Lower leg skin (tissue), 3 donors: Measurements from ENCODE around the gene EVA1A.

Source experiments
- POLR2A ChIP-seq, 2 donors: fragments of 450-650 bp; IDR thresholded peaks; one replicate each; pipeline ENCODE4 v1.6.1; 2016 to 2017; ENCODE audit warnings: antibody characterized with exemption in 2 of 2, mild to moderate bottlenecking in 1 of 2, moderate library complexity in 1 of 2
- TF ChIP-seq, protein P1 (sequence below), 3 donors: fragments of 450-650 bp; IDR thresholded peaks; one replicate each; pipeline ENCODE4 v1.5.1; 2016; ENCODE audit warnings: antibody characterized with exemption in 3 of 3, mild to moderate bottlenecking in 3 of 3, moderate library complexity in 2 of 3

DNA sequence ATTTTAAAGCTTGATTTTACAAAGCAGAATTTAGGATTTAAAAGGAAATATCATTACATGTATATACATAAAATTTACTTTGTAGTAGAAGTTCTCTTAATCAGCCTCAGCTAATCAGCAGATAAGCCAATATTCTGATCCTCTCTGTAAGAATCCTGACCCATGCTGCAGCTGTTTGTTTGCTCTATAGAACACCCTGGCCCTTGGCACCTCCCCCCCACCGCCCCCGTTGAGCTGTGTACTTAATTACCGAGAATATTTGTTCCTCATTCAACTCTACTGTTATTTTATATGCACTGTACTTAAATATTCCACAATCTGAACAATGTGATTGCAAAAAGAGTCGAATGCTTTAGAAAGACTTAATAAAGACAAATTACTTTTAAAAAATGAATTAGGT is 98.0 kb downstream of the EVA1A start:
- TF ChIP-seq, protein P1, sequence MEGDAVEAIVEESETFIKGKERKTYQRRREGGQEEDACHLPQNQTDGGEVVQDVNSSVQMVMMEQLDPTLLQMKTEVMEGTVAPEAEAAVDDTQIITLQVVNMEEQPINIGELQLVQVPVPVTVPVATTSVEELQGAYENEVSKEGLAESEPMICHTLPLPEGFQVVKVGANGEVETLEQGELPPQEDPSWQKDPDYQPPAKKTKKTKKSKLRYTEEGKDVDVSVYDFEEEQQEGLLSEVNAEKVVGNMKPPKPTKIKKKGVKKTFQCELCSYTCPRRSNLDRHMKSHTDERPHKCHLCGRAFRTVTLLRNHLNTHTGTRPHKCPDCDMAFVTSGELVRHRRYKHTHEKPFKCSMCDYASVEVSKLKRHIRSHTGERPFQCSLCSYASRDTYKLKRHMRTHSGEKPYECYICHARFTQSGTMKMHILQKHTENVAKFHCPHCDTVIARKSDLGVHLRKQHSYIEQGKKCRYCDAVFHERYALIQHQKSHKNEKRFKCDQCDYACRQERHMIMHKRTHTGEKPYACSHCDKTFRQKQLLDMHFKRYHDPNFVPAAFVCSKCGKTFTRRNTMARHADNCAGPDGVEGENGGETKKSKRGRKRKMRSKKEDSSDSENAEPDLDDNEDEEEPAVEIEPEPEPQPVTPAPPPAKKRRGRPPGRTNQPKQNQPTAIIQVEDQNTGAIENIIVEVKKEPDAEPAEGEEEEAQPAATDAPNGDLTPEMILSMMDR (IDR thresholded peaks at IDR 0.05): no peak
- TF ChIP-seq POLR2A (IDR thresholded peaks at IDR 0.05): no peak
